NCI-H82 (cell line): ENCODE results near the gene CCDC92B.
"Not testable (repeated sequence)": the region's sequence is repeated elsewhere in the genome, so short reads cannot be mapped to it uniquely, and the experiment has no call there.

Source experiments
- DNase-seq: peaks from one replicate; lab custom pipeline; 2025; lab: John Stamatoyannopoulos, UW

Gene CCDC92B

GRCh38 chr17:2703606-2704005 is 45.8 kb downstream of the CCDC92B start:
- no peak for DNase-seq

GRCh38 chr17:2703181-2703580 is 46.3 kb downstream of the CCDC92B start:
- no peak for DNase-seq

DNA sequence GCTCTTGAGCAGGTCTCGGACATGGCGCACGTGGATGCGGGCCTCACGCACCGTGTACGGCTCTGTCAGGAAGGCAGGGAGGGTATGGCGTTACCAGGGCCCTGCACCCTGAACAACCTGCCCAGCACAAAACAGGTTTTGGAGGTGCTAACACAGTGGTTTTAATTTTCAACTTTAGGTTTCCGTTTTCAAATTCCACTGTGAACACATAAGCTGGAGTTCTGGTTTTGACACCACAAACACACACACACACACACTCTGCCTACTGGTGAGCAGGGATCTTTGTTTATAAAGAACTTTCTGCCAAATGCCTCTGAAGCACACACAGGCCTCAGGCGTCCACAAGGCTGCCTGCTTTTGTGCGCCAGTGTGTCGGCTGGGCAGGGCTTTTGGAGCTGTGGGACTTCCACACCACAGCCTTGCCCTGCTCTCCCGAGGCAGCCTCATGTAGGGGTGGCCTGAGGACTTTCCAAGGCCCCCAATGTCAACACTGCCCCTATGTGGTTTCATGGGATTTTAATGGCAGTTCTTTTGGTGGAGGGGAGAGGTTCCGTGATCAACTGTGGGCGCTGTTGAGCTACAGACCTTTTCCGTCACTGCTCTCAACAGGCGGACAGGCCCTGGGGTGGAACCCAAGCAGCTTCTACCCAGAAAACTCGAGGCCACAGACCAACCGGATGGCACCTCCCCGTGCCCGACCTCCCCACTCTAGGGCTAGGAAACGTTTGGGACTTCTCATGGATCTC is 47.3 kb downstream of the CCDC92B start:
- DNase-seq = no peak

DNA sequence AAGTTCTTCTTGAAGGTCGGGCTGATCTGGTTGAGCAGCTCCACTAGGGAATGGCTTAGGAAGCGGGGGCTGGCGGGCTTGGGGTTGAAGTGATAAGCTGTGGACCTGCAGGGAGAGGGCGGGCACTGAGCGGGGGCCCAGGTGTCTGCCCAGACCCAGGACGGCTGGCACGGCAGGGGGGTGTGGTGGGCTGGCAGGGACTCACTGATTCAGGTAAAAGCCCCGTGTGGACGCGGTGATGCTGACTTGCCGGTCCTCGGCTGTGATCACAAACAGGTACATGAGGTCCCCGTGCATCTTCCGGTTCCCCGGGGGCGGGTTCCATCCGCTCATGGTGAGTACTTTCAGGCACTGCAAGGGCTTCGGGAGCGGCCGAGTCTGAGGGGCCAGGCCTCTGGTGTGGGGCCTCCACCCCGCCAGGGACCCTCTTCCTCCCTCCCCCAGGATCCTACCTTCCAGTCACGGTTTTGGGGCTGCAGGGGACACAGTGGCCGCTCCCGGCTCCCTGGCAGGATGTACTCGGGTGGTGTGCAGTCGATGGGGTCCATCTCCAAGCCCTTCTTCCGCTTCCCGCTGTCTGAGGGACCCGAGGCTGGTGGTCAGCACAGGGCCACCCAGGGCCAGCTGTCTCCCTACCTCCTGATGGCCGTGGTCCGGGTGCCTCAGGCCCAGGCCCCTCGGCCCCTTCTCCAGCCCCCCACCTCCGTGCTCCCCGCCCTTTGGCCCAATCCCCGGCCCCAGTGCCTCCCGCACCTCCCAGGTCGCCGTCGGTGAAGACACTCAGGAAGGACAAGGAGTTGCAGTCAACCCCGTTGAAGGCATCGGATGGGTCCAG is 48.1 kb downstream of the CCDC92B start:
- DNase-seq = no peak

GRCh38 chr17:2700491-2701141 is 48.8 kb downstream of the CCDC92B start:
- no peak for DNase-seq

GRCh38 chr17:2700030-2700490 is 49.4 kb downstream of the CCDC92B start:
- DNase-seq = no peak

DNA sequence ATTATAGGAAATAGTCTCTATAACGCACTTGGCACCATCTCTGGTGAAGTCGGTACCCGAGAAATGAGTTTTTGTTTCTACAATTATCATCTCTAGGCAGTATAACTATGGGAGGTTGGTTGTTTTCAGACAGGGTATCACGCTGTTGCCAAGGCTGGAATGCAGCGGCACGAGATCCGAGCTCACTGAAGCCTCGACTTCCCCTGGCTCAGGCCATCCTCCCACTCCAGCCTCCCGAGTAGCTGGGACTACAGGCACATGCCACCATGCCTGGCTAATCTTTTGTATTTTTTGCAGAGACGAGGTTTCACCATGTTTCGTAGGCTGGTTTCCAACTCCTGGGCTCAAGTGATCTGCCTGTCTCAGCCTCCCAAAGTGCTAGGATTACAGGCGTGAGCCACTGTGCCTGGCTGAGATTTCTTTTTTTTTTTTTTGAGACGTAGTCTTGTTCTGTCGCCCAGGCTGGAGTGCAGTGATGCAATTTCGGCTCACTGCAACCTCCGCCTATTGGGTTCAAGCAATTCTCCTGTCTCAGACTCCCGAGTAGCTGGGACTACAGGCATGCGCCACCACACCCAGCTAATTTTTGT is 50.1 kb downstream of the CCDC92B start:
- DNase-seq = not testable (repeated sequence)

- no peak for DNase-seq
Measured at GRCh38 chr17:2697611-2698162, 51.8 kb downstream of the CCDC92B start.

GRCh38 chr17:2695961-2696760 is 53.3 kb downstream of the CCDC92B start:
- no peak for DNase-seq

- DNase-seq = no peak
Measured at GRCh38 chr17:2695243-2695960, 54.0 kb downstream of the CCDC92B start.

- no peak for DNase-seq
Measured at GRCh38 chr17:2694381-2695242, 54.8 kb downstream of the CCDC92B start.

DNA sequence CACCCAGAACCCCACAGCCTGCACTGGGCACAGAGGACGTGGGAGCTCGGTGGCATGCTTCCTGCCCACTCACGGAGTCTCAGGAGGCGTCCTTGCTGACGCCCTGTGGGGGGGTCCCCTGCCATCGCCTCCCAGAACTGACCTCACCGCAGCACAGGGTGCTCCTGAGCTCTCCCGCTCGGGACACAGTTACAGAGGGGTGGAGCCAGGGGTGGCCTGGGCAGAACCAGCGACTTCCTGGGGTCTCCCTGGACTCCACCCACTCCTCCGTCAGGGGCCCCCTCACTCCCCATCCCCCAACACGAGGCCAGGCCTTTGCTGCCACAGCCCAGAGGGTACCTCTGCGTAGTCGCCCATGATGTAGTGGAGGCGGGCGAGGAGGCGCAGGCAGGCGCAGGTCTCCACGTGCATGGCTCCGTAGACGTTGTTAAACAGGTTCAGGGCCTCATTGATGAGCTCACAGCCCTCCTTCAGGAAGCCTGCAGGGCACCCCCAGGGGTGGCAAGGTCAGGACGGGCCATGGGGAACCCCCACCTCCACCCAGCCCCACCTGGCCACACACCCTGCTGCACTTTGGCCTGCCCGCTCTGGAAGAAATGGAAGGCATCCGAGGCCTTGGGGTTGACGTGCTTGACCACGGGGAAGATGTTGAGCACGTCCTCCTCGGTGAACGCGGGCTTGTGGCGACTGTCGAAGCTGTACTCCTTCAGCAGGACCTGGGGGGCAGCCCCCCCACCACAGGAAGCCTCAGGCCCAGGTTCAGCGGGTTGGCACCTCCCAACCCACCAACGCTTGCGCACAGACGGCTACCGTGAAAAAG is 55.7 kb downstream of the CCDC92B start:
- no peak for DNase-seq

GRCh38 chr17:2692781-2693135 is 56.7 kb downstream of the CCDC92B start:
- no peak for DNase-seq

- DNase-seq = no peak
Measured at GRCh38 chr17:2691965-2692780, 57.3 kb downstream of the CCDC92B start.

GRCh38 chr17:2691069-2691871 is 58.2 kb downstream of the CCDC92B start:
- no peak for DNase-seq

DNA sequence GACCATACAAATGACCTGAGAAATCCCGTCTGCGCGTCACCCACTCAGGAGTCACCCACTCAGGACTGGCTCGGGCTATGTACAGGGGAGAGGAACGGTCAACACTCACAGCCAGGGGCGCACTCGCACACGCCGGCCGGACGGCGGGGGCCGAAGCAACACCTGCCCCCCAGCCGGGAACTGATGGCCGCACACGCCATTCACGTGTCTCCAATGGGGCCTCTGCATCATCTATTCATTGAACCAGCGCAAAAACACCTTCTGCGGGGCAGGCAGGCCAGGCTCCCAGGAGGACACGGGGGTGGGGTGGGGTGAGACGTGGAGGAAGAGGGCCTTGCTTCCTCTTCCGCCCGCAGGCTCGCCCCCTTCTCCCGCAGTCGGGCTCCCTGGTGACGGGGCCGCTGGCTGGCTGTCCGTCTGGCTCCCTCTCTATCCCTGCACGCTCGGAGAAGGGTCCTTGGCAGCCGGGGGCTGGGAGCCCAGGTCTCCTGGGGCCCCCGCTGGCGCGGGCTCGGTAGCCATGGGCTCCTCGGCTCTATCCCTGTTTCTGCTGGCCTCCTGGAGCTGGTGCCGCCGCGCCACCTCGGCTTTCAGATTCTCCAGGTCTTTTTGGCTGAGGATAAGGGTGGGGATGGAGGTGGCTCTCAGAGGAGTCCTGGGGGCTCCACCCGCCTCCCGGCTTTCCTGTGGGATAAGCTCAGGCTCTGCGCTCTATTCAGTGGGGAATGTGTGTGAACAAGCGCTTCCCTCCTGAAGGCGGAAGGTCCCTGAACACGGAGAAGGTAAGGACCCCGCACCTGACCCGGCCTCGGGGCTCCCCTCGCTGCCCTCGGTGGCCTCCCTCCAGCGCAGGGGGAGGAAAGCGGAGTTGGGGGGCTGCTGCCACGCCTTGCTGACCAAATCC is 59.0 kb downstream of the CCDC92B start:
- DNase-seq = no peak
